IMR-90 (cell line): ENCODE measurements around the gene CFAP58. TPM values are rescaled to one million over a fixed set of nuclear protein-coding genes. Genes with fewer than 3 reads are reported as not detected.

Source experiments
- ATAC-seq: fragments of 200-7000 bp; cut with Tn5 transposase; 2 replicates; pipeline ENCODE4 v1.9.1; 2020; ENCODE audit warnings: low read depth, mild to moderate bottlenecking, moderate library complexity
- BruUV-seq: library from RNA; stranded (reverse); fragments of 400-500 nt; replicated peaks from 2 replicates; lab custom pipeline; 2021; lab: Mats Ljungman, UMichigan
- CTCF ChIA-PET: fragments of 300-600 bp; formaldehyde crosslinking; extraction: SDS; loops from one replicate; lab custom pipeline; 2021; ENCODE audit warnings: antibody characterized with exemption; lab: Yijun Ruan, JAX
- POLR2A ChIA-PET: fragments of 300-600 bp; sonication (Branson Sonifier 250); formaldehyde crosslinking; loops from one replicate; lab custom pipeline; 2022; ENCODE audit warnings: antibody characterized with exemption; ENCODE audit not compliant: unreplicated experiment; lab: Charles Lee
- DNase-seq: peaks from one replicate; pipeline ENCODE4 v3.0.0; 2013
- H2AFZ ChIP-seq: replicated peaks from 2 replicates; pipeline ENCODE3; 2013; ENCODE audit warnings: low read length, mild to moderate bottlenecking; ENCODE audit not compliant: poor library complexity
- H2AK5ac ChIP-seq: 2 replicates; pipeline ENCODE4 v1.6.1; 2013; ENCODE audit warnings: low read depth, low read length, inconsistent platforms
- H2AK9ac ChIP-seq: replicated peaks from 2 replicates; pipeline ENCODE3; 2013; ENCODE audit warnings: mild to moderate bottlenecking, low read depth, low read length, moderate library complexity; ENCODE audit not compliant: poor library complexity
- H2BK120ac ChIP-seq: 2 replicates; pipeline ENCODE4 v1.6.1; 2013; ENCODE audit warnings: low read depth, low read length, inconsistent platforms
- H2BK15ac ChIP-seq: 3 replicates; pipeline ENCODE4 v1.6.1; 2013; ENCODE audit warnings: low read depth, low read length, inconsistent platforms
- H2BK20ac ChIP-seq: 2 replicates; pipeline ENCODE4 v1.6.1; 2013; ENCODE audit warnings: low read depth, mild to moderate bottlenecking, inconsistent platforms, low read length, moderate library complexity
- H2BK5ac ChIP-seq: 2 replicates; pipeline ENCODE4 v1.6.1; 2013; ENCODE audit warnings: mild to moderate bottlenecking, low read depth, low read length, inconsistent platforms; ENCODE audit not compliant: poor library complexity, severe bottlenecking
- H3K14ac ChIP-seq: replicated peaks from 2 replicates; pipeline ENCODE4 v1.6.1; 2013; ENCODE audit warnings: low read depth, low read length, inconsistent platforms
- H3K18ac ChIP-seq: 2 replicates; pipeline ENCODE4 v1.6.1; 2013; ENCODE audit warnings: low read depth, low read length, control low read depth
- H3K23ac ChIP-seq: 2 replicates; pipeline ENCODE4 v1.6.1; 2013; ENCODE audit warnings: low read depth, low read length, inconsistent platforms
- H3K27ac ChIP-seq: 2 replicates; pipeline ENCODE4 v1.5.1; 2013; ENCODE audit warnings: mild to moderate bottlenecking, control low read depth, low read length; ENCODE audit not compliant: insufficient read depth
- H3K27me3 ChIP-seq: 2 replicates; pipeline ENCODE4 v1.6.1; 2013; ENCODE audit warnings: low read length; ENCODE audit not compliant: control insufficient read depth, insufficient read depth
- H3K36me3 ChIP-seq: 2 replicates; pipeline ENCODE4 v1.6.1; 2013; ENCODE audit warnings: low read length, mixed read lengths; ENCODE audit not compliant: control insufficient read depth, insufficient read depth
- H3K4ac ChIP-seq: 2 replicates; pipeline ENCODE4 v1.6.1; 2013; ENCODE audit warnings: low read depth, low read length, inconsistent platforms
- H3K4me1 ChIP-seq: 2 replicates; pipeline ENCODE4 v1.6.1; 2013; ENCODE audit warnings: low read length, mixed read lengths; ENCODE audit not compliant: control insufficient read depth, insufficient read depth
- H3K4me2 ChIP-seq: 2 replicates; pipeline ENCODE4 v1.6.1; 2013; ENCODE audit warnings: low read depth, mild to moderate bottlenecking, control low read depth, low read length, moderate library complexity
- H3K4me3 ChIP-seq: 2 replicates; pipeline ENCODE4 v1.5.1; 2013; ENCODE audit warnings: low read depth, mild to moderate bottlenecking, control low read depth, low read length, moderate library complexity; ENCODE audit not compliant: insufficient read depth
- H3K56ac ChIP-seq: 2 replicates; pipeline ENCODE4 v1.6.1; 2013; ENCODE audit warnings: low read length, inconsistent platforms; ENCODE audit not compliant: insufficient read depth; ENCODE audit errors: extremely low read depth
- H3K79me1 ChIP-seq, 2 experiments: 2 replicates each; pipeline ENCODE4 v1.6.1; 2013; ENCODE audit warnings: low read length in 2 of 2, inconsistent platforms in 1 of 2, low read depth in 1 of 2
- H3K9ac ChIP-seq: 2 replicates; pipeline ENCODE4 v1.6.1; 2013; ENCODE audit warnings: low read depth, low read length, control low read depth
- H3K9me1 ChIP-seq: 2 replicates; pipeline ENCODE4 v1.6.1; 2013; ENCODE audit warnings: low read length, inconsistent platforms; ENCODE audit not compliant: insufficient read depth
- H3K9me3 ChIP-seq: 2 replicates; pipeline ENCODE4 v1.6.1; 2013; ENCODE audit warnings: low read length; ENCODE audit not compliant: control insufficient read depth, insufficient read depth
- H4K20me1 ChIP-seq: 2 replicates; pipeline ENCODE4 v1.6.1; 2013; ENCODE audit warnings: low read length, inconsistent platforms; ENCODE audit not compliant: insufficient read depth
- H4K5ac ChIP-seq: 2 replicates; pipeline ENCODE4 v1.6.1; 2013; ENCODE audit warnings: mild to moderate bottlenecking, low read depth, low read length, control low read depth
- H4K8ac ChIP-seq, 2 experiments: 2 replicates each; pipeline ENCODE4 v1.6.1; 2013; ENCODE audit warnings: low read depth in 2 of 2, low read length in 2 of 2, control low read depth in 1 of 2, inconsistent platforms in 1 of 2
- H4K91ac ChIP-seq: 2 replicates; pipeline ENCODE4 v1.6.1; 2013; ENCODE audit warnings: low read depth, low read length, inconsistent platforms; ENCODE audit not compliant: insufficient read depth
- BHLHE40 ChIP-seq: fragments of 150-350 bp; IDR thresholded peaks from 2 replicates; pipeline ENCODE4 v1.6.1; 2016; ENCODE audit warnings: mild to moderate bottlenecking, low read depth, low read length
- CEBPB ChIP-seq: IDR thresholded peaks from 2 replicates; pipeline ENCODE4 v1.6.1; 2012; ENCODE audit warnings: low read depth, low read length, improper control_type of control experiment
- CTCF ChIP-seq: conservative IDR thresholded peaks from 2 replicates; pipeline ENCODE4 v1.5.1; 2012; ENCODE audit warnings: mild to moderate bottlenecking, low read depth, low read length, improper control_type of control experiment
- MAZ ChIP-seq: IDR thresholded peaks from 2 replicates; pipeline ENCODE4 v1.6.1; 2012; ENCODE audit warnings: low read depth, mild to moderate bottlenecking, low read length, improper control_type of control experiment, moderate library complexity, borderline replicate concordance
- POLR2A ChIP-seq: IDR thresholded peaks from 2 replicates; pipeline ENCODE4 v1.6.1; 2012; ENCODE audit warnings: mild to moderate bottlenecking, low read depth, low read length
- RFX5 ChIP-seq: IDR thresholded peaks from 2 replicates; pipeline ENCODE4 v1.8.0; 2012; ENCODE audit warnings: low read depth, mild to moderate bottlenecking, low read length, moderate library complexity
- SMC3 ChIP-seq: fragments of 150-350 bp; IDR thresholded peaks from 2 replicates; pipeline ENCODE4 v1.6.1; 2016; ENCODE audit warnings: low read depth, mild to moderate bottlenecking, antibody characterized with exemption, low read length, moderate library complexity
- WGBS, 2 experiments: methylation state at CpG; one replicate each; pipeline versions ENCODE4 v1.1.5 to v1.1.7; 2013; ENCODE audit warnings: missing lambda C conversion rate in 2 of 2; ENCODE audit not compliant: insufficient read length in 1 of 2; ENCODE audit errors: extremely low coverage in 2 of 2; 5-methylcytosine and 5-hydroxymethylcytosine counted together
- dilution Hi-C: fragments of 300-500 bp; cut with HindIII; formaldehyde crosslinking; loops from one replicate; pipeline ENCODE4 v1.14.3; 2018; ENCODE audit warnings: low sequenced_read_pairs; ENCODE audit not compliant: unreplicated experiment
- in situ Hi-C: fragments of 300-500 bp; cut with MboI; formaldehyde crosslinking; loops from 3 replicates; pipeline ENCODE4 v1.14.3; 2019; ENCODE audit warnings: low sequenced_read_pairs, inconsistent platforms, mixed read lengths
- intact Hi-C: fragments of 100-400 bp; cut with micrococcal nuclease; formaldehyde crosslinking; loops from 2 replicates; pipeline ENCODE4 v1.10.0; 2022
- polyA plus RNA-seq, 3 experiments: library from polyadenylated mRNA; depleted of rRNA; stranded (reverse); fragments of >200 nt; gene quantifications; 2 replicates each; pipeline ENCODE4 v1.2.3, GENCODE V29; 2012; ENCODE audit warnings: low replicate concordance in 1 of 3
- total RNA-seq: library from RNA; depleted of rRNA; stranded (reverse); fragments of >200 nt; gene quantifications from 2 replicates; pipeline ENCODE4 v1.2.3, GENCODE V29; 2012

The CFAP58 gene
- total and polyA plus RNA-seq, 2 of the 4 experiments (the other 2 are of a cell fraction), result 0.36 to 0.72 TPM

GRCh38 chr10:104450954-104451353, 97.3 kb downstream of the CFAP58 start:
- Histone ChIP-seq H2BK5ac (no peak overlapping the region), H3K4me2 (no peak overlapping the region), H3K9me1 (no peaks in the 10 kb centered on the region), H3K27me3 (no peaks in the 10 kb centered on the region), H2BK120ac (no peak overlapping the region), H2AFZ (no peak overlapping the region), H3K18ac (no peak overlapping the region), H3K79me1 (no peaks in the 10 kb centered on the region), H4K20me1 (no peaks in the 10 kb centered on the region), H2BK15ac (no peak overlapping the region), H3K4me1 (peaks cover 2% of the 10 kb centered on the region; the same call in 1 of the 2 replicates), H3K14ac (no peak overlapping the region), H4K5ac (no peak overlapping the region), H3K23ac (no peak overlapping the region), H3K56ac (no peak overlapping the region), H2BK20ac (no peak overlapping the region), H4K91ac (no peak overlapping the region), H3K4ac (no peak overlapping the region), H3K4me3 (no peak overlapping the region), H2AK5ac (no peak overlapping the region), H2AK9ac (no peak overlapping the region), H3K27ac (no peak overlapping the region), H3K36me3 (no peaks in the 10 kb centered on the region), H3K9me3 (no peaks in the 10 kb centered on the region), H4K8ac (no peak overlapping the region), H3K9ac (no peak overlapping the region)
- dilution Hi-C loops (no loop called here), in situ Hi-C loops (no loop called here), intact Hi-C loops (no loop called here)
- DNase-seq (no peak), ATAC-seq (no peak)
- WGBS, 2 experiments, result no CpG with 5 or more reads among the region's 5 CpGs
- ChIA-PET CTCF (no interaction called here), POLR2A (no interaction called here)
- TF ChIP-seq POLR2A (no peak), CTCF (no peak), SMC3 (no peak), BHLHE40 (no peak), CEBPB (no peak), MAZ (no peak), RFX5 (no peak)
- BruUV-seq, result no TSS peak
